Activated CD4-positive, CD25-positive, alpha-beta regulatory T cell (primary cell): ENCODE data around the gene HOXA10.
A peak's percentile ranks its signal among the peaks of the same experiment; 100 is the strongest.

Experiments used
- DNase-seq, 4 experiments: peaks; one replicate each; lab custom pipeline; 2025; lab: John Stamatoyannopoulos, UW

Gene HOXA10

DNA sequence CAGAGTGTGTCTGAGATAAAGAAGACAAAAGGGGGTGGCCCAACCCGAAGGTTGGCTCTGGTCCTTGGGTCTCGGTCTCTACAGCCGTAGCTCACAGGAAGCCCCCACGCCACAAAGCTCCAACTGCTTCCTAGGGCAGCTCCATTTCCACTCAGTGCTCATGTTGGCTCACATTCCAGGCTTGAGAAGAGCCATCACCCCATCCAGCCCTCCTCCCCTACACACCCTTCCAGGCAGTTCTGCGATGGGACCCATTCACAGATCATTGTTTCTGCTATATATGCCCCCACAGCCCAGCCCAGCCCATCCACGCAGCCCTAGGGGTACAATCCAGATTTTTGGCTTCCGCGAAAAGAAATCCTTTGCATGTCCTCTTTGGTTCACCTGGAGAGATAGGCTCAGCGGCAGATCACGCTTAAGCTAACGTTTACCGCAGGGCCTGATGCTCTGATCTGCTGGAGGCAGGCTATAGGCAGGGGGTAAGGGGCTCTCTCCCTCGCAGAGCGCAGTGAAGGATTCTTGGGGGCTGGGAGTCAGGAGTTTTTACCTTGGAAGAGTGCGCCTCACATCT is 17.1 kb upstream of the HOXA10 start:
- DNase-seq, result no peak

DNA sequence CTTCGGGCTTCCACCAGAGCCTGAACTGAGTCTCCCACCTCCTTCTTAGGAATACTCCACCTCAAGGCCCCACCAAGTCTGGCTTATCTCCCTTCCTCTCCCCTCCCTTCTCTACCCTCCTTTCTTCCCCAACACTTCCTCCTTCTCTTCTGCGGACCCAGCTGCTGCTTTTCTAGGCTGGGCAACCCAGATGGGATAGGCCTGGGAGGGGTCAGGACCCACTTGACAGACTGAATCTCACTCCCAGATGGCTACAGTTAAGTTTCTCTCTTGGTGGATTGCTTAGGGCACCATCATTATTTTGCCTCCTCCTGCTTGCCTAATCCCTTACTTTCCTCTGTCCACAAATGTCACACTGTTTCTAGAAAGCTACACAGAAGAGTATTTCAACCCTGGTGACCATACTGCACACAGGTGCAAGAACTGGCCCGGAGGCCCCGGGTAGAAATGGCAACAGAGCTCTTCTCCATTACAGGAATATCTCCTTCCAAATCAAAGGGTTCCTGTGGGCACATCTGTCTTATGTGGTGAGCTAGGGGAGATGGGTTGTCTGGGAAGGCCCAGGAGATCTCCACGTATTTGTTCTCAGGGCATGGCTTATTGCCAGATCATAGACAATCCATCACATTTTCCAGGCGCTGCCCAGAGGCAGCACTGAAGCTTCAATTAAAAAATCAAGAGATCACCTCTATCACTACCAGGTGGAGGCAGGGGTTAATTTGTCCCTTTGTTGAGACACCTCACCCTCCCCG is 16.1 kb upstream of the HOXA10 start:
- DNase-seq, result no peak

DNA sequence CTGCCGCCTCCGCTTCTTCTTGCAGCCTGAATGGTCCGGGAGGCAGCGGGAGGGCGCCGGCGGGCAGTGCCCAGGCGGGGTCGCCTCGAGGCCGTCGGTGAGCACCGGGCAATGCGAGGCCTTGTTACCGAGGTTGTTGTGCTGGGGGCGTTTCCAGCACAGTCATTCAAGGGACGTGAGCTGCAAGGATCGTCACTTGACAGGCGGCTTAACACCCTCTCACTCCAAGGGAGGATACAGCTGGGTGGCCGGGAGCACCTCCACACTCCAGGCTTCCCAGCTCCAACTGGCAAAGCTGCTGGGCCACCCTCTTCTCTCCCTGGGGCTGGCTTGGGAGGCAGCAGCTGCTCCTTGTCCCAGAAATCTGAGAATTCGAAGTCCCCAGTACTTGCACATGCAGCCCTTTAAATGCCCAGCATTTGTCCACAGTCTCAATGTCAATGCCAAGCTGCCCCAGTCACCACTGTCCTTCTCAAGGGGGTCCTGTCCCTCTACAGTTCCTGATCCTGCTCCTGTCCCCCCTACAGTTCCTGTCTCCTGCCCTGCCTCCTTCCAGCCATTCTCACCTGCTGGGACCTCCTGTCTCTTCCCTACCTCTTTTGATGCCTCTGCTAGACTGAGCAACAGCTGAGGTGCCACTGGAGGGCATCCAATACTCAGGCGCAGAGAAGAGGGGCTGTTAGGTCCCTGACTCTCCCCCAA is 15.3 kb upstream of the HOXA10 start:
- DNase-seq, result no peak

DNA sequence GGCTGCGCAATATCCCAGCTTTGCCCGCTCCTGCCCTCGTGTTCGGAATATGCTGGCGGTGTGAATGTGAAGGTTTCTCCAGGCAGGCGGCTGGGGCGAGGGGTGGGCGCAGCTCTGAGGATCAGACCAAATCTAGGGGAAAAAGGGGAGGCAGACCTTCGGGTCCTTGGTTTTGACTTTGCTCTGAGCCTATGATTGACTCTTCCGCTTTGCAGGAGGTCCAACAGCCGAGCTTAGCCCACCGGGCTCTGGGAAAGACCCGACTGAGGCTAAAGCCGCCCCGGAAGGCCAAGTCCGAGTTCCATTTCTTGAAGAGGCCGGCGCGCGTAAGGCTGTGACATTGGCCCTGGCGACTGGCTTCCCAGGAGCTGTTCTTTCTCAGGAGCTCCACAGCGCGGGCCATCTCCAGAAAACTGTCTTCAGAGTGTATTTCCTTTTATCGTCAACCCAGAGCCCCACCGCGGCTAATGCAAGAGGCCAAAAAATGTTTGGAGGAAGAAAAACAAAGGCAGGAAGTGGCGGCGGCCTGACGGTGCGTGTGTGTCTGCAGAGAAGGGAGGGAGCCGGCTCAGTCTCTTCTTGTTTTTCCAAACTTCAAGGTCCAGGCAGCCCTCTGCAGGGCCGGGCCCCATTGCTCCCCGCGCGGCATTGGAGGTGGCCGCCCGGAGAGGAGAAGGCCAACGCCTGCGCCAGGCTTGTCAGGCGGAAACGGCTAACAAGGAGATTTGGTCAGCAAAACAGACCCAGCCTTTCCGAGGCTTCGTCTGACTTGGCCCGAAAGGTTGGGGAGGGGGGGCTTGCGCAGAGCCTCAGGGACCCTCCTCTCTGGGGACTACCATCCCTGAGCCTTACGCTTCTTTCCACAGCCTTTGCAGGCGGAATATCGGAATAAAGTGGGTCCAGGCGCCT is 14.5 kb upstream of the HOXA10 start:
- peak in 1 of 4 experiments; percentile 27 for DNase-seq

DNA sequence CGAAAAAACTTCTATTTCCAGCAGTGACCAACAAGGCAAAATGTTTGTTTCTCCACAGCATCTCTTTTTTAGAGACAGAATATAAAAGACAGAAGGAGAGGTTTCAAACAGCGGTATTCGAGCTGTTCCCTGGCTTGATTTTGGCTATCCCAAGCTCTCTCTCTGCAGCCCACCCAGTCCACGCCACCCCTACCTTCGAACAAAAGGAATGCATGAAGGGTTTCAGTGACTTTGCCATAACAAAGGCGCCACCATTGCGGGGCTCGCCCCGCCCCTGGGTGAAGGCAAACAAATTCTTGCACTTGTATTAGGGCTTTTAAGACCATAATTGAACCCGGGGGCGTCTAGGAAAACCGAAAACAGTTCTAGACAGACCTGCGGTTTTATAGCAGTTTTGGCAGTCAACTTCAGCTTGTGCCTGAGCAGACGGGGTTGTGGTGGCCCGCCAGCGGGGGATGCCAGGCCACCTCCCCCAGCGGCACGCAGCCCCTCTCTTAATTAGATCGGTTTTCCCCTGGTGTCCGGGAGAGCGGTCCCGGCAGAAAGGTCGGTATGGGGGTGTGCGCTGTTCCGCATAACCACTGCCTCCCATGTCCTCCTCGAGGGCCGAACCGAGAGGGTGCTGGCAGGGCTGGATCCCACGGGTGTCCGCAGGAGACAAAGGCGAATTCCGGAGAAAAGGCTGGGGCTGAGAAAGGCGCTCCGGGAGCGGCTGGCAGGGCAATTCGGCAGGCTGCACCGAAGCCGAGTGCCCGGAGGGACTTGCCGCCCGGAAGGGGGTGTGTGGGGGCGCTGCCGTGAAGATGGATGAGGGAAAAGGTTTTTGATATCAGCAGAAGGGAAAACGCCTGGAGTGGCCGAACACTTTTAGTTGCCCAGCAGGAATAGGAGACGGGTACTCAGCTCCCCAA is 13.6 kb upstream of the HOXA10 start:
- DNase-seq, result no peak

DNA sequence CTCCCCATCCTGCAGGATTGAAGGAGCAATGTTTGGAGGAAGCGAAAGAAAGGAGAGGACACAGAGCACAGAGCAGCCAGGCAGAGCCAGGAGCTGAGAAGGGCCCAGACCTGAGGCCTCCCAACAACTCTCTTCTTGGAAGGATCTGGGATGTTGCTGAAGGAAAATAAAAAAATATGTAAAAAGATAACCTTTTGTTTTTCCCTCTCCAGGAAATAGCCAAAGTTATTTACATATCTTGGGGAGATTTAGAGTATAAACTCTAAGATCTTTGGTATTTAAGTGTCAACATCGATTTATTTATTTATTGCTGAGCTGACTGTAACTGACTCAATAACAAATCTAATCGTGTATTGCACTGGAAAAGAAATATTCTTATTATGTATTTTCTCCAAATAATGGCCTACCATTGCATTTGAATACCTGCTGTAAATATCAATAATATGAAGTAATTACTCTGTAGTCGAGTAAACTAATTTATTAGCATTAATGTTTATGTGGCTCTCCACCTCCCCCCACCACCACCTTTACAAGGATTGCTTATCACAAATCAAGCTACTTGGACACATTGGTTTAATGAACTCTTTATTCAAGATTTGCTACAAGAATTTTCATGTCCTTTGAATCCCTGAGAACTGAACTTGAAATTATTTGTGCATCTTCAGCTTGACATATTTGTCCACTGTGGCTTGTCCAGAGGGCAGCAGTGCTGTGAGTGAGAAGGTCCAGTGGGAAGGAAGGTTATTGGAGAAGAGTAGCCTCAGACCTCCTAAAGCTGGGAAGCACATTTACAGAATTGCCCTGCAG is 12.8 kb upstream of the HOXA10 start:
- DNase-seq, result no peak

DNA sequence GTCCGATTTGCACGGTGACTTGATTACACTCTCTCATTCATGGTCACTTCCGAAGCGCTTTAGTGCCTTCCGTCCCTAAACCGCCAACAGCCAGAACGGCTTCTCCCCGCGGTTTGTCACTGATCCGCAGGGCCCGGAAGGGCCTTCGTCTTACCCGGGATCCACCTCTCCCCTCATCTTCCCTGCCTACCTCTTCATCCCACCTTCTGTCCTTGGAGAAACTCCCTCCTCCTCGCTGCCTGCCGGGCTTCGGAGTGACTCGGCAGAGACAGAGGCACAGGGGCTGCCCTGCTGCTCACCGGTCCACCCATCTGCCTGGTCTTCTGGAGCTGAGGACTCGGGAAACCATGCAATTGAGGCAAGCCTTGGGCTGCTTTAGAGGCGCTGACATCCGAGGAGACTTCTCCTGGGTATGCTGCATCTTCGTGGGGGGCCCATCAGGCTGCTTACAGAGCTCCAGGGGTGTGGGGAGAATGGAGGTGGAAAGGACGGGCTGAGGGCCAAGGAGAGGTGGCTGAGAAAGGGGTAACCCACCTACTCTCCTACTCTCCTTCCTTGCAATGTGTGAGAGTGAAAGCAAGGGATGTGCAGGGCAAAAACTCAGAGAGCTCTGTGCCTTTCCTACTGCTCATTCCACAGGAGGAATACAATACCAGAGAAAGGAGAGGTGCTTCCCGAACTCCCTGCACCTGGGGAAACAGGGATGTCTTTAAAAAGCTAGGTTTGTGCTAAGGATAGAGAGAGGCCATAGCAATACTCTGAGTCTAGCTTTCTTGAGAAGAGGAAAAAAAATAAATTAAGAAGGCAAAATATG is 11.9 kb upstream of the HOXA10 start:
- DNase-seq, result no peak

DNA sequence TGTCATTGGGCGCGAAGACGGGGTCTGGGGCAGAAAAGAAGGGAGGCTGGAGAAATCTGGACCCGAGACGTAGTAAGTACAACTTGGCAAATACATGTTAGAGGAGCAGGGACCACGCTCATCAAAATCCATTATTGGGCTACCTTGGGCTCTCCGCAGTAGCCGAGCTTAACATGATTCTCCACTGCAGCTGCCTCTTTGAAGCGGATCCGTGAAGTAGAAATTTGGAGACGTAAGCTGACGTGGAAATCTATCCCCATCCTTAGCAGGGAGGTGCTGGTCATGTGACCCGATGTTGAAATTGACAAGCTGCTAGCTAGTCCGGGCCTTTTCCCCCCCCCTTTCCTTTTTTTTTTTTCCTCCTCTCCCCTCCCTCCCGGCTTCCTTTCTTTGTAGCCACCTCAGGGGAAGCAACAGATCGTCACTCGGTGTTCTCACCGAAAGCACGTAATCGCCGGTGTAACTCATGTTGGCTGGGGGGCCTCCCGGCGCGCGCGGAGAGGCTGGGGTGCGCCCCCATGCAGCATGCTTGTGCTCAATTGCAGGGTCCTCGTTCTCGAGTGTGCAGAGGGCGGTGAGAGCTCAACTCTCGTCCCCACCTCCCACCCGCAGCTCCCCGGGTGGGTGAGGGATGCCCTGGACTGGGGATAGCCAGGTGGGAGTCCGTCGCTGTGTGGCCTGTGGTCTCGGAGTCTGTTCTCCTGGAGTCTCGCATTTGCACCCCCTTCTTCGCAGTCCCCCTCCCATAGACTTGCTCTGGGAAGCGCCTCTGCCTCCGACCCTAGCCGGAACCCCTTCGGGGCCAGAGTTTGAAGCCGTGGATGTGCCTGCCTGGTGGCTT is 11.1 kb upstream of the HOXA10 start, which contains the start of gene HOXA11:
Gene HOXA11 (minus strand): TSS at position 220 of the 841 bp plus-strand sequence. CDS start 88 bp downstream, at position 132.
- DNase-seq, result no peak

DNA sequence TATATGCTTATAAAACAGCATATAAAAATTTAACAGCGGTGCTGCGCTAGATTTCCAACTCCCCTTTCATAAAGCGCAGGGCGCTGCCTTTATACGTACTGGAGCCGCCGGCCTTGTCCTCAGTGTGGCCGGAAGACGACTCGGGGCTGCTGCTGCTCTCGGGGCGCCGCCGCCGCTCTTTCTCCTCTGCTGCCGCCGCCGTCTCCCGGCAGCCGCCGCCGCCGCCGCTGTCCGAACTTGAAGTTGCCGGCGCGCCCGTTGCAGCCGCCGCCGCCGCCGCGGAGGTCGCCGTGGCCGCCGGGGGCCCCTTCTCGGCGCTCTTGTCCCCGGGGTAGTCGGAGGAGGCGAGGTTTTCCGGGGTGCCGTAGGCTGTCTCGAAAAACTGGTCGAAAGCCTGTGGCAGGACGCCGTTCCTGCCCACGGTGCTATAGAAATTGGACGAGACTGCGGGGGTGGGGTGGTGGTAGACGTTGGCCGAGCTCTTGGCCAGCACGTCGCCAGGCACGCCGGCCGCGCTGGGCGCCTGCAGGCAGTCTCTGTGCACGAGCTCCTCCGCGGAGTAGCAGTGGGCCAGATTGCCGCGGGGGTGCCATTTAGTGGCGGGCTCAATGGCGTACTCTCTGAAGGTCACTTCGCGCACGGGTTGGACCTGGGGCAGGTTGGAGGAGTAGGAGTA is 10.4 kb upstream of the HOXA10 start:
- DNase-seq, result no peak

DNA sequence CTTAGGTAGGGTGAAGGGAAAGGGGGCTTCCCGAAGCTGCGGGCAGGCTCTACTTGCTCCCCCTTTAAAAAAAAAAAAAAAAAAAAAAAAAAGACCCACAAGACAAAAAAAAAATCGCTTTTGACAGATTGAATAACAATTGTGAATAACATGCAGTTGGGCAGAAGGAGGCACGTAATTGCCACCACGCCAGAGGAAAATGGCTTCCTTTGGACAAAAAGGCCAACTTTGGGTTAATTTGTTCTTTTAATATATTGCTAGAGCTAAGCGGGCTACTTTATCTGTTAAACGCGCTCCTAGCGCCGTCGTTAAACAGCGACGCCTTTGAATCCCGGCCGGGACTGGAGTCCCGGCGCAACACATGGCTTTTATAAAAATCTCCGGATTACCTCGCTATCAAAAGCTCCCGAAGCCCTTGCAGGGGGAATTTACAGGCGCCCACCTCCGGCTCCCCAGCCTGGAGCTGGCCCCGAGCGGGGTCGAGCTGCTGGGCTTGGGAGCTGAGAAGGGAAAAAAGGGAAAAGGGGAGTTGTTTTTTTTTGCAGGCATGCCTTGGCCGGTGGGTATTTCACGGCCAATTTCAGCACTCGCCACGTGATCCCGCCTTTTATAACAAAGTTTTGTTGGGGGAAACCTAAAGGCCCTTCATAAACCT is 9.7 kb upstream of the HOXA10 start:
- DNase-seq, result no peak

DNA sequence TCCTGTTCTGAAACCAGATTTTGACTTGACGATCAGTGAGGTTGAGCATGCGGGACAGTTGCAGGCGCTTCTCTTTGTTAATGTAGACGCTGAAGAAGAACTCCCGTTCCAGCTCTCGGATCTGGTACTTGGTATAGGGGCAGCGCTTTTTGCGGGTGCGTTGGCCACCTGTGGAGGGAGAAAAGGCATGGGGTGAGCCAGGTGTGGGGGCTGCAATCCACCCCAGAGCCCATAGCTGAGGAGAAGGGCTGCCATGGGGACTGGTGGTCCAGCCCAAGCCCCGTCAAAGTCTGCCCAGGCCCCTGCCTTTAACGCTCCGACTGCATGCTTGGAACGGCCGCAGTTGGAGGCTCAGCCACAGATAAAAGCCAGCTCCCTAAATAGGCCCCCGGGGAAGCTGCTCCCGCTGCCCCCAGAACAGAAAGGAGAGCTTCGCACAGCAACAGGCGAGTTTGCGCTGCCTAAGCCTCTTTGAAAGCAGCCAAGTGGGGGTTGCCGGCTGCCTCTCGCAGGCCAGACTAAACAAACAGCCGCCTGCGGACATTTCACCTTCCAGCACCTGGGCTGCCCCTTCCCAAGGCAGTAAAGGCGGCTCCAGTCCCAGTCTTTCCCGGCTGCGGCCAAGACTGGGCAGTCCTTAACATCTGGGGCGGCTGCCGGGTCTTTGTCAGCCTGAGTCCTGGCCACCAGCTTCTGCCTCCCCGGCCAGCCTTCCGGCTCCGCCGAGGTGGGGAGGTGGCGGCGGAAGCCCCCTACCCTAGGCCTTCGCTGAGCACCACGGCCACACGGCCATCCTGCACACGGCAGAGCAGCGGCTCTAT is 9.0 kb upstream of the HOXA10 start:
- no peak for DNase-seq

DNA sequence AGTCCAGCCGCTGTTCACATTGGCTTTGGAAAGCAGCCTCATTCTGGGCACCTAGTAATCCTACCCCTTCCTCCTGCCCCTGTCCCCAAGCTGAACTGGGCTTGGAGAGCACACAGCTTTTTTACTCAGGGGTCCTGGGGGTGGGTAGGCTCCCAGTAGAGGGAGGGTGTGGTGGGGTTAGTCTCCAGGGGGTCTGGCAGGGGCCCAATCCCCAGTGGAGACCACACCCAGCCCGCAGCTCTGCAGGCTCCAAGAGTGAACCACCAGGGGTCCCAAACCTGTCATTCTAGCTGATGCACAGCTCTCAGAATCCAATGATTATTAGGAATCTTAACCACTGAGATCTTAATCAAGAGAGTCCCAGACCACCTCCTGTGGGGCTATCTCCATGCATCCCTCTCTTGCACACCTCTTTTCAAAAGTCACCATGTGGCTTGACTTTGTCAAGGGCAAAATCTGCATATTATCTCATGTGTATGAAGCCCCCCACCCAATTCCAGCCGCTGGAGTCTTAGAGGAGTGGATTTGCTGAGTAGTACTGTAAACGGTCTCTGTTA is 8.2 kb upstream of the HOXA10 start:
- DNase-seq, result no peak

DNA sequence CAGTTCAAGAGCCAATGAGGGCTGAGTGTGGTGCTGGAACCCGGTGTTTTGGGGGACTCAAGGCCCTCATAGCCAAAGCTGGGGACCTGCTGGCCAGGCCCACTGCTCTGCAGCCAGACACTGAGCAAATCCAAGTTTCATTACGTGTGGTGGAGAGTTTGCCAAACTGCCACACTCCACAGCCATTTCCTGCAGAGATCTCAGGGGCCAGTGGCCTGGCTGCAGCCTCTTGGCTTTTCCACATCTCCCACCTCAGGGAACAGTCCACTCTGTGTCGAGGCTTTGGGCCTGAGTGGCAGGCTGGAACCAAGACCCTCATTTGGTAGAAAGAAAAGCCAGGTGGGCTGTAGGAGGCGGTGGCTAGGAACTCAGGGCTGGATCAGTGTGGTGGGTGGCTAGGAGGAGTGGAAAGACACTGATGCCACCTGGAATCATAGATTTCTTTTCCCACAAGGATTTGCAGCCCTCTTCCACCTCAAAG is 7.7 kb upstream of the HOXA10 start:
- DNase-seq, result no peak

DNA sequence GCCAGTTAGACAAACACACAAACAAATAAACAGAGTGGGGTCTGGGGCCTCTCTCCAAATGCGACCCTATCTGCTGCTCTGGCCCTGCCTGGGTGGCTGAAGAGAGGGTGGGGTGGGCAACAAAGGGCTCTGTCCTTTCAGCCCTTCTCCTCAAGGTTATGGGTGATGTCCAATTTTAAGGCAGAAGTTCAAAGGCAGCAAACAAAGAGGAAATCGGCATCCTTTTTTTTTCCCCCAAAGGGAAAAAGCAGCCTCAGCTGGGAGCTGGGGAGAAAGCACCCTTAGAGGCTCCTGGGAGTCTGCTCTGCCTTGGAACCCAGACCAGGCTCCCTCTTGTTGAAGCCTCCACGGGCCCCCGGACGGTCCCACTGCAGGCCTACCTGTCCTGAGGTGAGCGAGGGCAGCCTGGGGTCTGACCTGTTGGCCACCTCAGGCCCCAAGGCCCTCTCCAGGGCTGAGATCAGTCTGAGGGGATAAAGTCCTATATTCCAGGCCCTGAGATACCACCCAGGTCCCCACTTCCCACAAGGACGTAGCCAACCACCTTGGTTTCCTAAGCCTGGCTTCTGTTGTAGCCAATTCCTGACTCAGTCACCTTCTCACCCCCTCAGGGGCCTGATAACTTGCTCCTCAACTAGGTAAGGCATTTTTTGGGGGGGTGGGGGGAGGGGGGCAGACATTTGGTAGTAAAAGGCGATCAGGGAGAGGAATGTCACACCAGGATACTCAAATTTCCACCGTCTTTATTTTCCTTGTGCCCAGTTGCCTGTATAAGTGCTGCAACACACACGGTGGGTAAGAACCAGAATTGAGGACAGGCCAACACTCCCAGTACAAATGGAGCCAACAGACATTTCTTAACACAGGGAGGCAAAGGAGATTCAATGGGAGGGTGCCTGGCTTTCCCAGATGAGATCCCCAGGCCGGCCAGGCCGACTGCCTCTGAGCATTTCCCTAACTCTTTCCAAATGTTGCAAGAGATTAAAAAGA is 6.6 kb upstream of the HOXA10 start:
- DNase-seq, result no peak
